Measurements from ENCODE around the gene ARFGEF3.

- TF ChIP-seq CTCF (IDR thresholded peaks at IDR 0.05), result peak; percentile 78
- TF ChIP-seq ZFX (IDR thresholded peaks at IDR 0.05; ENCODE audit: borderline replicate concordance), result no peak
Measured at GRCh38 chr6:138115877-138116660, 45.7 kb upstream of the ARFGEF3 start.

Measured in 22Rv1 (cell line).